Fibroblast of villous mesenchyme (primary cell): ENCODE results near the gene OMG. TPM values are rescaled to one million over a fixed set of nuclear protein-coding genes. Genes with fewer than 3 reads are reported as not detected.
A peak's percentile ranks its signal among the peaks of the same experiment; 100 is the strongest.

Experiments
- DNase-seq: peaks from one replicate; pipeline ENCODE4 v3.0.0-alpha.2; 2010; ENCODE audit warnings: low read depth
- H3K4me3 ChIP-seq: 2 replicates; pipeline ENCODE4 v1.5.1; 2011; ENCODE audit warnings: low read depth, mild to moderate bottlenecking, low read length
- CTCF ChIP-seq: IDR thresholded peaks from 2 replicates; pipeline ENCODE4 v1.5.1; 2012; ENCODE audit warnings: low read depth, mild to moderate bottlenecking, low read length; ENCODE audit not compliant: insufficient read depth
- total RNA-seq: library from RNA; depleted of rRNA; stranded (reverse); fragments of >200 nt; gene quantifications from 2 replicates; pipeline ENCODE4 v1.2.3, GENCODE V29; 2012

The OMG gene
- total RNA-seq, 1 donor: 0.43 TPM

GRCh38 chr17:31308372-31309334 is 11.6 kb upstream of the OMG start:
- no peak for TF ChIP-seq CTCF
- H3K4me3 ChIP-seq: no peak overlapping the region
- DNase-seq: no peak

- no peak for DNase-seq
- no peak overlapping the region for H3K4me3 ChIP-seq
- TF ChIP-seq CTCF: no peak
Measured at GRCh38 chr17:31307640-31308039, 10.6 kb upstream of the OMG start.

- DNase-seq: no peak
- TF ChIP-seq CTCF: no peak
- no peak overlapping the region for H3K4me3 ChIP-seq
Measured at GRCh38 chr17:31299624-31300023, 2.6 kb upstream of the OMG start.

GRCh38 chr17:31296142-31296541 is 897 bp downstream of the OMG start:
- no peak overlapping the region for H3K4me3 ChIP-seq
- DNase-seq: no peak
- no peak for TF ChIP-seq CTCF

GRCh38 chr17:31295489-31295871 is 1.6 kb downstream of the OMG start:
- TF ChIP-seq CTCF: no peak
- no peak overlapping the region for H3K4me3 ChIP-seq
- no peak for DNase-seq

- DNase-seq: peak; percentile 53
- TF ChIP-seq CTCF: no peak
Measured at GRCh38 chr17:31294820-31295488, 2.1 kb downstream of the OMG start.

More at GRCh38 chr17:31294820-31295488, 2.1 kb downstream of the OMG start:
- no peak overlapping the region for H3K4me3 ChIP-seq
